Activated naive CD4-positive, alpha-beta T cell treated with anti-CD3 and anti-CD28 coated beads, Interleukin-2, amount 50 U/mL, for 72 hours (primary cell): ENCODE measurements around the gene PADI3. TPM values are rescaled to one million over a fixed set of nuclear protein-coding genes. Genes with fewer than 3 reads are reported as not detected.

Experiments
- ATAC-seq, 2 donors: fragments of 150-1000 bp; cut with Tn5 transposase; 2 replicates each; pipeline ENCODE4 v1.10.0; 2021; ENCODE audit warnings: mild to moderate bottlenecking in 2 of 2, moderate library complexity in 2 of 2
- DNase-seq, 2 donors: peaks; one replicate each; pipeline ENCODE4 v3.0.0; 2021 to 2022; ENCODE audit warnings: low spot score in 2 of 2
- H3K27ac Mint-ChIP-seq, 2 donors: one replicate each; pipeline ENCODE4 v1.8.0; 2022; ENCODE audit warnings: mild to moderate bottlenecking in 2 of 2, mixed read lengths in 2 of 2
- H3K36me3 Mint-ChIP-seq, 2 donors: one replicate each; pipeline ENCODE4 v1.8.0; 2022; ENCODE audit warnings: mixed read lengths in 2 of 2
- H3K9me3 Mint-ChIP-seq, 2 donors: one replicate each; pipeline ENCODE4 v1.8.0; 2022; ENCODE audit warnings: mixed read lengths in 2 of 2
- total RNA-seq, 2 donors: library from RNA; stranded (reverse); gene quantifications; one replicate each; pipeline ENCODE4 v1.2.3, GENCODE V29; 2022

PADI3 gene
- total RNA-seq, 2 donors from 2014 or later, result not detected

DNA sequence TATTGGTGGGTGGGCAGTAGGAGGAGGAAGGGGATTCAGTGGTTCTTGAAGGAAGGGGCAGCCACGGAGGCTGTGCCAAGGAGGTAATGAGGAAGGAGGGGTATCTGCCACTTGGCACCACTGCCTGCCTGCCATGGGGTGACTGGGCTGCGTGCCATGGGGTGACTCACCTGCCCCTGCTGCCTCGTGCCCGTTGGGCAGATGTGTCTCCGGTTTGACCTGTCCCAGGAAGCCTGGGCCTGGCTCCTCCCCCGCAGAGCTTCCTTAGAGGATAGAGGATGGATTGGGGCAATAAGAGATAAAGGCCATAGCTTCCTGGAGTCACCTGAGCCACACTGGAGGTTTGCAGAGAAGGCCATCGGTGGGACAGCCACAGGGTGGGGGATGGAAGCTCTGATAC, 1.7 kb downstream of the PADI3 start:
- no peak for DNase-seq
- Mint-ChIP-seq H3K9me3 (no peaks in the 10 kb centered on the region), H3K27ac (no peak overlapping the region), H3K36me3 (no peaks in the 10 kb centered on the region)
- ATAC-seq, result no peak

DNA sequence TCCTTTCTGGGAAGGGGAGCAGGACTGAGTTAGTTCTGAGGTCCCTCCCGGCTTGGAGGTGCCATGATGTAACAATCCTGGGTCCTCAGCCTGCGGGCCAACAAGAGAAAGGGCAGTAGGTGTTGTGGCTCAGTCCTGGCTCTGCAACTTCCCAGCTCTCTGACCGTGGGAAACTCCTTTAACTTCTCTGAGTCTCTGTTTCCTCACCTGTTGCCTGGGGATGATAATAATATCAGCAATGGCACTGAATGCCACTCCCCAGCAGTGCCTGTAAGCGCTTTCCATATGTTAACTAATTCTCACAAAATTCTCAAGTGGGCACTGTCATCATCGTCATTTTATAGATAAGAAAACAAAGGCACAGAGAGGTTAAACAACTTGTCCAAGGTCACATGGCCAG, 2.3 kb downstream of the PADI3 start:
- Mint-ChIP-seq H3K9me3 (no peaks in the 10 kb centered on the region), H3K27ac (no peak overlapping the region), H3K36me3 (no peaks in the 10 kb centered on the region)
- no peak for DNase-seq
- ATAC-seq, result no peak

DNA sequence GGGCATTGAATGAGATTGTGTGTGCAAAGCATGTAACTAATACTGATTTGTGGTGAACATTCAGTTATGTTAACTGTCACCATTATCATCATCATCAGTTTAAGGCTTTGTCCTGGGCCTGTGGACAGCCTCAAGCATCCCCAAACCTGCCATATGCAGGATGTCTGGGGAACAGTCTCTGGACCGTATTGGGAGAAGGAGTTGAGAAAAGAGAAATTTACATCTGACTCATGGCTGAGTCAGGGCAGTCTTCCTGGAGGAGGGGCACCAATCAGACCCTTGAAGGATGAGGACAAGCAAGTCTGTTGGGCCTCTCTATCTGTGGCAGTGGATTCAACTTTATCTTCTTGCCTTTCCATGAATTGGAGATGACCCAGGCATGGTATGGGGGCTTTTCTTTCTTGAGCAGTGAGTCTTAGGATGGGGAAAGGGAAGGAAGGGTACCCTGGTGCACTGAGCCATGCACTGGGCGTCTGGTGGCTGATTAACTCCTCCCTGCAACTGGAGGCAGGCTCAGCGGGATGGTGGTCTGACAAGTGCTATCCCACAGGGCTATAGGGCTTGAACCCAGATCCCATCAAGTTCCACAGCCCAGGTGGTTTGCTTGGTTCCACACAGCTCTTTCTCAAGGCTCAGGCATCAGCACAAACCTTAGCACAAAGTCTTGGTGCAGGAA, 2.9 kb downstream of the PADI3 start:
- Mint-ChIP-seq H3K9me3 (no peaks in the 10 kb centered on the region), H3K36me3 (no peaks in the 10 kb centered on the region), H3K27ac (no peak overlapping the region)
- ATAC-seq, result no peak
- no peak for DNase-seq

DNA sequence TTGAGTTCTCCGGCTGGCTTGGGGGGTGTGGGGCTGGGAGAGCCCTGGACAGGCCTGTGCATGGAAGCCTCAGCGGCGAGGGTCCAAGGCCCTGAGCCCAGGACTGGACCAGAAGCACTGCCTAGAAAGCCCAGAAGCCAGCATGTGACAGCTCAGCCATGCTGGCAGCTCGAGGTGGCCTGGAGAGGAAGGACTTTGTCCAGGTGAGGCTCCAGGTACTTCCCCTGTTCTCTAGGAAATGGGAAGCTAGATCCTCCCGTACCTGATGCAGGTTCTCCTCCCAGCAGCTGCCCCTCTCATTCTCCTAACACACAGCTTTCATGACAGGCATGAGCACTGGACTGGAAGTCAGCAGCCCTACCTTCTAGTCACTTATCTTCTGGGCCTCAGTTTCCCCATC, 6.4 kb downstream of the PADI3 start:
- DNase-seq (no peak), ATAC-seq (no peak)
- Mint-ChIP-seq H3K36me3 (no peaks in the 10 kb centered on the region), H3K9me3 (no peaks in the 10 kb centered on the region), H3K27ac (no peak overlapping the region)

DNA sequence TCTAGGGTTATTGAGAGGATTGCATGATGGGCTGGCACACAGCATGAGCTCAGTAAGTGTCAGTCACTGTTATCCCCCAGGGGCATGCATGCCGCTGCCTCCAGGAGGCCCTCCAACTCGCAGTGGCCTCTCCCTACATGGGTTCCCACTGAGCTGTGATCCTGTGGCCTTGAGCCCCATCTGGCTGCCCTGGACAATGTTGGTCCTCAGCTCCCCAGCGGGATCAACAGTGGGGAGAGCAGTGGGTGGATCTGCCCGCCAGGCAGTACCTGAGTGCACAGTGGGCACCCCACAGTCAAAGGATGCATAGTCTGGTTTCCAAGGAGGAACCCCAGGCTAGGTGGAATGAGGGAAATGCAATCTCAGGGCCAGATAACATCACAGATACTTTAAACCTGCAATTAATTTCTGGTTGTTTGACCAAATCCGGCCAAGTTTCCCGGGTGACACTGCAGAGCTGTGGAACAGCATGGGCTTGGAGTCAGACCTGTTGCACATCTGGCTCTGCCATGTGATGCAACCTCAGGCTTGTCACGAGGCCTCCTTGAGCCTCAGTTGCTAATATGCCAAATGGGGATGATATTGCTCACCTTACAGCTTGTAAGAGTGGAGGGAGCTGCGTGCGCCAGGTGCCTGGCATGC, 9.3 kb downstream of the PADI3 start:
- ATAC-seq (no peak), DNase-seq (no peak)
- H3K27ac Mint-ChIP-seq, result no peak overlapping the region
- no peaks in the 10 kb centered on the region for H3K36me3 Mint-ChIP-seq
- H3K9me3 Mint-ChIP-seq, result no peaks in the 10 kb centered on the region

DNA sequence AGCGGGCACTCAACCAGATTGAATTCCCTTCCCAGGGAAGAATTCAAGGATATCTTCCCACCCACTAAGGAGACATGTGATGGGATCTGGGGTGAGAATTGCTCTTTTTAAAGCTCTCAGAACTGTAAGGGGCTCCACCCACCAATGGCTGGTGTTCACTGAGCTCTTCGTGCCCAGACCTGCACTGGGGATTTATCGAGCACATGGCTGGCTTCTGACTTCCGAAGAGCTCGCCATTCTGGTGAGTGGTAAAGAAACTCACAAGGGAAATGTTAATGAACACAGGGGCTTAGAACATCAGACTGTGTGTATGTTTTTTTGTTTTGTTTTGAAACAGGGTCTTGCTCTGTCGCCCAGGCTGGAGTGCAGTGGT, 9.8 kb downstream of the PADI3 start:
- Mint-ChIP-seq H3K9me3 (no peaks in the 10 kb centered on the region), H3K36me3 (no peaks in the 10 kb centered on the region), H3K27ac (no peak overlapping the region)
- ATAC-seq, result no peak
- no peak for DNase-seq

DNA sequence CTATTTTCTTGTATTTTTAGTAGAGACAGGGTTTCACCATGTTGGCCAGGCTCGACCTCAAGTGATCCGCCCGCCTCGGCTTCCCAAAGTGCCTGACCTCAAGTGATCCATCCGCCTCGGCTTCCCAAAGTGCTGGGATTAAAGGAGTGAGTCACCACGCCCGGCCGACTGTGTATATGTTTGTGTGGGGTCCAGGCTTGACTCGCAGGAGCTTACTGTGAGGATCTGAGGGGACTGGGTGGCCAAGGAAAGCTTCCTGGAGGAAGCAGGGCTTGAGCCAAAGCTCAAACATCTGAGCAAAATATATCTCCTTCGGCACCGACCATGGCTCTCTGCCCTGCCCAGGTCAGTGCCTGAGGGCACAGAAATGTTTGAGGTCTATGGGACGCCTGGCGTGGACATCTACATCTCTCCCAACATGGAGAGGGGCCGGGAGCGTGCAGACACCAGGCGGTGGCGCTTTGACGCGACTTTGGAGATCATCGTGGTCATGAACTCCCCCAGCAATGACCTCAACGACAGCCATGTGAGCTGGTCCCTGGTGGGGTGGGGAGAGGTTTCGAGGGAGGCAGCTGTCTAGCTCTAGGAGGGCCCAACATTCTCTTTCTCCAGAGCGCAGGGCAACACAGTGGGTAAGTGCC, 10.5 kb downstream of the PADI3 start:
- H3K36me3 Mint-ChIP-seq, result no peaks in the 10 kb centered on the region
- DNase-seq (no peak), ATAC-seq (no peak)
- no peaks in the 10 kb centered on the region for H3K9me3 Mint-ChIP-seq
- no peak overlapping the region for H3K27ac Mint-ChIP-seq

DNA sequence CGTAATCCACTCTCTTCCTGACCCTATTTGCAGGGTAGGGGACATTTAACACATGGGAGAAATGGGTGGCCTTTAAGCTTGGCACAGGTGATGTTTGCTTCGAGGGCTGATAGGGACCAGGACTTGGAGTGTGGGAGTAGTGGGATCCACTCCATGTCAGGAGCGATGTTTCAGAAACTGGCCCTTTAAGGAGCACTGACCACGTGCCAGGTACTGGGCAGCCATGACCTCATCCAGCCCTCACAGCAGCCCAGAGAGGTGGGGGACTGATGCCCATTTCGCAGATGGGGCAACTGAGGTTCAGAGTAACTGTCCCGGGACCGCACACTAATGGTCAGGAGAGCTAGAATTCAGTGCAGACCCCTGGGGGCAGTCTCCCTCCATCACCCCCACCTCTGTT, 11.4 kb downstream of the PADI3 start:
- no peak for DNase-seq
- no peak for ATAC-seq
- no peaks in the 10 kb centered on the region for H3K36me3 Mint-ChIP-seq
- H3K27ac Mint-ChIP-seq, result no peak overlapping the region
- no peaks in the 10 kb centered on the region for H3K9me3 Mint-ChIP-seq

DNA sequence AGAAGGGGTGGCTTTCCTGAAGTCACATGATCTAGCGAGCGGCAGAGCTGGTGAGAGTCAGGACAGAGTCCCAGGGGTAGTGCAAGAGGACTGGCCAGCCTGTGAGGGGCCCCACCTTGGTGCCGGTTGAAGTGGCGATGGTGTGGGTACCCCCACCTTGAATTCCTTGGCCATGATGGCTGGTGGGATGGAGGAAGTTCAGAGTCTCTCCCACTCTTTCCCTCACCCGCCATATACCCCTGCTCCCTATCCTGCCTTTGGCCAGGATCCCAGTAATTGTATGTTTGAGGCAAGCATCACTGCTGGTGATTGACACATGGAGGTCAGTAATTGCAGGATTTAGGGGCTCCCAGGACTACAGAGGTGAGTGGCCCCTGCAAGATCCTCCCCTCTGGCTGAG, 11.8 kb downstream of the PADI3 start:
- DNase-seq, result no peak
- no peak overlapping the region for H3K27ac Mint-ChIP-seq
- no peaks in the 10 kb centered on the region for H3K36me3 Mint-ChIP-seq
- H3K9me3 Mint-ChIP-seq, result no peaks in the 10 kb centered on the region
- no peak for ATAC-seq

DNA sequence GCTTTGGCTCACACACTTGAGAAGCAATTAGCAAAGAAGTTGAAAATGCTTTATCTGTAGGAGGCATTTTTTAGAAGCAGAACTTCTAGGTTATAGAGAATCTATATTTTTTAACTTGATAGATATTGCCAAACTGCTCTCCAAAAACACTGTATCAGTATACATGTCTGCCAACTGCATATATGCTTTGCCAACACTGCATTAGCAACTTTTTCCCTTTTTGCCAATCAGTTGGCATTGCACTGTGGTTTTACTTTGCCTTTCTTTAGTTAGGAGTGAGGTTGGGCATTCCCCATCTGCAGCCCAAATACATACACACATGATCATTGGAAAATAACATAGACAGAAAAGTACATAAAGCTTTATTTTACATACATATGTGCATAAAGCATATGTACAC, 15.0 kb downstream of the PADI3 start:
- ATAC-seq, result no peak
- no peaks in the 10 kb centered on the region for H3K9me3 Mint-ChIP-seq

DNA sequence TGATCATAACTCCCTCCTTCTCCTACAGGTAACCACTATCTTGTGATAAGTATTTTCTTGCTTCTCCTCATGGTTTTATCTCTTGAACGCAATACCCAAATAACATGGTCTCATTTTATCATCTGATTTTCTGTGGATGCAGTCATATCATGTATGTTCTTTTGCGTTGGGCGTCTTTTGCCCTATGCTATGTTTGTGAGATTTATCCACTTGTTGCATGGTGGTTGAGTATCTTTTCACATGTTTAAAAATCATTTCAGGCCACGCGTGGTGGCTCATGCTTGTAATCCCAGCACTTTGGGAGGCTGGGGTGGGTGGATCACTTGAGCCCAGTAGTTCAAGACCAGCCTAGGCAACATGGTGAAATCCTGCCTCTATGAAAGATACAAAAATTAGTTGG, 15.6 kb downstream of the PADI3 start:
- Mint-ChIP-seq H3K9me3 (no peaks in the 10 kb centered on the region), H3K27ac (no peak overlapping the region), H3K36me3 (no peaks in the 10 kb centered on the region)
- ATAC-seq (no peak), DNase-seq (no peak)

More for the DNA sequence above, 15.0 kb downstream of the PADI3 start:
- Mint-ChIP-seq H3K36me3 (no peaks in the 10 kb centered on the region), H3K27ac (no peak overlapping the region)
- DNase-seq, result no peak

DNA sequence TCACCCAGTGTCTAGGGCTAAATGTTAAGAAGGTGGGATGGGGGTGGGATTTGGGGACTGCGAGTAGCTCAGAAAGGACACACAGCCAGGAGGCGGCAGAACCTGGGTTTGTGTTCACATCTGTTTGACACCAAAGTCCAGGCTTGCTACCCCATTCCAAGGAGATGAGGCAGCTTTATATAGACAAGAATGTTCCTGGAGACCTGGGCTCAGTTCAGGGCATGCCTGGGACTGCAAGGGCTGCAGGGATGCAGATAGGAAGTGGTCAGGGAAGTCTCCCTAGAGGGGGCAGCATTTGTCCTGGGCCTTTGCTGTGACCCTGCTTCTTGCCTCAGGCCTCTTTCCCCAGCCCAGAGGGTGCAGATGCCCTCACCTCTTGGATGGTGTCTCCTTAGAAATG, 16.3 kb downstream of the PADI3 start:
- Mint-ChIP-seq H3K27ac (no peak overlapping the region), H3K36me3 (no peaks in the 10 kb centered on the region), H3K9me3 (no peaks in the 10 kb centered on the region)
- DNase-seq, result no peak
- ATAC-seq, result no peak

DNA sequence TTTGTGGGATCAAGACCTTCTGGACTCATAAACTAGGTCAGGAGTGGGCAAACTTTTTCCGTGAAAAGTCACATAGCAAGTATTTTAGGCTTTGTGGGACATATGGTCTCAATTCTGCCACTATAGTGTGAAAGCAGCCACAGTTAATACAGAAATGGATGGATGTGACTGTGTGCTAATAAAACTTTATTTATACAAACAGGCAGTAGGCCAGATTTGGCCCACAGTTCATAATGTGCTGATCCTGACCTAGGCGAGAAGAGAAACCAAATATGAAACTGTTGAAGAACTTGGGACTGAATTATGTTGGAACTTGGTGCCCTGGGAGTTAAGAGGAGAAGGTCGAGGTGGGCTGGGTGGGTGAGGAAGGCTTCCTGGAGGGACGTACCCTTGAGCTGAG, 17.1 kb downstream of the PADI3 start:
- ATAC-seq (no peak), DNase-seq (no peak)
- no peaks in the 10 kb centered on the region for H3K36me3 Mint-ChIP-seq
- H3K27ac Mint-ChIP-seq, result no peak overlapping the region
- H3K9me3 Mint-ChIP-seq, result no peaks in the 10 kb centered on the region

DNA sequence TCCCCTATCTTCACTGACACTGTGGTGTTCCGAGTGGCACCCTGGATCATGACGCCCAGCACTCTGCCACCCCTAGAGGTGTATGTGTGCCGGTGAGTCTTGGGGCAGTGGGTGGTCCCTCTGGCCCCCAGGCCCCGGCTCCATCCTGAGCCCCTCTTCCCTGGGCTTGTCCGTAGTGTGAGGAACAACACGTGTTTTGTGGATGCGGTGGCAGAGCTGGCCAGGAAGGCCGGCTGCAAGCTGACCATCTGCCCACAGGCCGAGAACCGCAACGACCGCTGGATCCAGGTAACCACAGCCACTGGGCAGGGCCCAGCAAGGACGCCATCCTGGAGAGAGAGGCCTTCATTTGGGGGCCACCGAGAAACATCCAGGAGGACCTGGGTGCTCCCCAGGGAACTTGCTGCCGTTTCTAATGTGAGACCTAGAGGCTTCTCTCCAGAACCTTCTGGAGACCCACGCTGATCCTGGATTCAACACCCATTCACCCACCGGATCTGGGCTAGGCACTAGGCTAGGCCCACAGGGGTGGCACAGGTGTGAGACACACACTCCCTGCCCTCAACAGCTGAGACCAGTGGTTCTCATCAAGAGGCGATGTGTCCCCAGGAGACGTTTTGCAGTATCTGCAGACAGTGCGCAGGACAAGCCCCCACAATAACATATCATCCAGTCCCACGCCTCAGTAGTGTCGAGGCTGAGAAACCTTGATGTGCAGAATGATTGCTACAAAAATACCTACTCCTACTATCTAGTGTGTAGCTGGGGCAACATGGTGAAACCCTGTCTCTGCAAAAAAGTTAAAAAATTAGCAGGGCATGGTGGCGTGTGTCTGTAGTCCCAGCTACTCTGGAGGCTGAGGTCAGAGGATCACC, 22.2 kb downstream of the PADI3 start:
- no peak for ATAC-seq
- H3K36me3 Mint-ChIP-seq, result no peaks in the 10 kb centered on the region
- no peak overlapping the region for H3K27ac Mint-ChIP-seq
- no peak for DNase-seq
- no peaks in the 10 kb centered on the region for H3K9me3 Mint-ChIP-seq

DNA sequence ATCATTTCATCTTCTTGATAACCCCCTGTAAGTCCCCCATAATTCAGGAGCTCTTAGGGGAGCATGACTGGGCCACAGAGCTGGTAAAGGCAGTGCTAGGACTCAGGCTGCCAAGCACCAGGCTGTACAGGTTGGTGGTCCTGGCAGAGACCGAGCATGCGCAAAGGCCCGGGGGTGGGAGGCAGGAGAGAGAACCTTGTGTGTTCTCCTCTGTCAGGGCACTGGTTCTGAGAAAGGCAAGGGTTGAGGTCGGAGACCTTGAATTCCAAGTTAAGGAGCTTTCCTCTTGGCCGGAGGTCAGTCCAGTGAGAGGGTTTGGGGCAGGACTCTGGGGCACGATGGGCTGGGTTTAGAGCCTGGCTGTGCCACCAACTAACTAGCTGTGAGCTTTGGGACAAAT, 23.2 kb downstream of the PADI3 start:
- H3K9me3 Mint-ChIP-seq, result no peaks in the 10 kb centered on the region
- H3K27ac Mint-ChIP-seq, result no peak overlapping the region
- H3K36me3 Mint-ChIP-seq, result no peaks in the 10 kb centered on the region
- no peak for DNase-seq
- no peak for ATAC-seq

DNA sequence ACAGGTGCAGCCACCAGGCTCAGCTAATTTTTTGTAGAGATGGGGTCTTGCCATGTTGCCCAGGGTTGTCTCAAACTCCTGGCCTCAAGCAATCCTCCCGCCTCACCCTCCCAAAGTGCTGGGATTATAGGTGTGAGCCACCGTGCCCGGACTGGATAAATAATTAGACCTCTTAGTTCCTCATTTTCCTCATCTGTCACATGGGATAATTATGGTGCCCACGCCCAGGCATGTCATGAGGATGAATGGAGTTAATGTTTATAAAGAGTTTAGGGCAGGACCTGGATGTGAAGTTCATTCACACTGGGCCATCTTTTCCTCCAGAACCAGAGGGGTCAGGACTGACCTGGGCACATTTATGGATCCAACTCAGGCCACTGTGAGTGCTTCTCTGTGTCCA, 23.7 kb downstream of the PADI3 start:
- DNase-seq (no peak), ATAC-seq (no peak)
- H3K9me3 Mint-ChIP-seq, result no peaks in the 10 kb centered on the region
- H3K27ac Mint-ChIP-seq, result no peak overlapping the region
- H3K36me3 Mint-ChIP-seq, result no peaks in the 10 kb centered on the region

DNA sequence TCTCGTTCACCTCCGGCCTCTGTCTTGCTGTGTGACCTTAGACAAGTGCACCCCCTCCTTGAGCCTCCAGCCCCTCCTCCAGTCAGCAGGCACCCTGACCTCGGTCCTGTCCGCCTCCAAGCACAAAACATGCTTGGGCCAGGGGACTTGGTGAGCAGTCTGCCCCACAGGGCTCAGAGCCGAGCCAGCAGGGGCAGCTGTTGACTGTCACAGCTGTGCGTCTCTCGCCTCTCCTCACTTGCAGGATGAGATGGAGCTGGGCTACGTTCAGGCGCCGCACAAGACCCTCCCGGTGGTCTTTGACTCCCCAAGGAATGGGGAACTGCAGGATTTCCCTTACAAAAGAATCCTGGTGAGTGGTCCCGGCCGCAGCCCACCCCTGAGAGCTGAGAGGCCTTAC, 24.2 kb downstream of the PADI3 start:
- H3K9me3 Mint-ChIP-seq, result no peaks in the 10 kb centered on the region
- DNase-seq, result no peak
- H3K27ac Mint-ChIP-seq, result no peak overlapping the region
- H3K36me3 Mint-ChIP-seq, result no peaks in the 10 kb centered on the region
- ATAC-seq, result no peak
